Ishikawa (cell line): ENCODE measurements around the gene UGT3A1.

Experiments
- CEBPB ChIP-seq: IDR thresholded peaks from 2 replicates; pipeline ENCODE4 v1.6.1; 2012
- CREB1 ChIP-seq: IDR thresholded peaks from 2 replicates; pipeline ENCODE4 v1.6.1; 2012; ENCODE audit warnings: low read depth
- RAD21 ChIP-seq: IDR thresholded peaks from 2 replicates; pipeline ENCODE4 v1.6.1; 2012; ENCODE audit warnings: low read depth
- YY1 ChIP-seq: IDR thresholded peaks from 2 replicates; pipeline ENCODE4 v1.6.1; 2012; ENCODE audit warnings: low read depth
- ZBTB7A ChIP-seq: IDR thresholded peaks from 2 replicates; pipeline ENCODE4 v1.6.1; 2012; ENCODE audit warnings: low read depth
- TF ChIP-seq, protein P1 (sequence below): IDR thresholded peaks from 2 replicates; pipeline ENCODE4 v1.6.1; 2012
- TF ChIP-seq, protein P2 (sequence below): IDR thresholded peaks from 2 replicates; pipeline ENCODE4 v1.6.1; 2012; ENCODE audit warnings: low read depth, mild to moderate bottlenecking

DNA sequence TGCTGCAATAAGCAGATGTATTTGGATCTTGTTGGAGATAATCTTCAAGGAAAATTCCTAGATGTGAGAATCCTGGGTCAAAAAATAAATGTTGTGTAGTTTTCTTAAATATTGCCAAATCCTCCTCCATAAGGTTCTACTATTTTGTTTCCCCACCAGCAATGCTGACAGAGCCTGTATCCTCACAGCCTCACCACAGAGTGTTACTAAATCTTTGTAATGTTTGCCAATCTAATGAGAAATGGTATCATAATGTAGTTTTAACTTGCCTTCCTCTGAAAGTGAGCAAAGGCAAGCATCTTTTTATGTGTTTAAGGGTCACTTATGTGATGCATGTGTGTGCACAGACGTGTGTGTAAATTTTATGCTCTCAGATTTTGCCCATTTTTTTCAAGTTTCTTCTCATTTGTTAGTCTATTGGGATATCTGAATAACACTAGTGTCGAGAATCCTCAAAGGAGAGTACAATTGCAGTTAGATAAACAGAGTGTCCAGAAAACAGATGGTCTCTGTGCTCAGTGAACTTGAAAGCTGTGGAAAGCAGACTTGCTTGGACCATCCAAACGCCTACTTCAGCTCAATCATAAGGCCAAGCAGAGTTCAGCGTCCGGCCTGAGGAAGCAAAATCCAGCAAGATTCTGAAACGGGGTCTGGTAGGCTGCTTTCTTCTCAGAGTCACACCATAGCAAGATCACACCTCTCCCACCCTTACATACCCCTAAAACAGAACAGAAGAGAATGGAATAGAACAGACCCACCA, 35.7 kb upstream of the UGT3A1 start:
- TF ChIP-seq, protein P1, sequence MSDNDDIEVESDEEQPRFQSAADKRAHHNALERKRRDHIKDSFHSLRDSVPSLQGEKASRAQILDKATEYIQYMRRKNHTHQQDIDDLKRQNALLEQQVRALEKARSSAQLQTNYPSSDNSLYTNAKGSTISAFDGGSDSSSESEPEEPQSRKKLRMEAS: no peak
- TF ChIP-seq, protein P2, sequence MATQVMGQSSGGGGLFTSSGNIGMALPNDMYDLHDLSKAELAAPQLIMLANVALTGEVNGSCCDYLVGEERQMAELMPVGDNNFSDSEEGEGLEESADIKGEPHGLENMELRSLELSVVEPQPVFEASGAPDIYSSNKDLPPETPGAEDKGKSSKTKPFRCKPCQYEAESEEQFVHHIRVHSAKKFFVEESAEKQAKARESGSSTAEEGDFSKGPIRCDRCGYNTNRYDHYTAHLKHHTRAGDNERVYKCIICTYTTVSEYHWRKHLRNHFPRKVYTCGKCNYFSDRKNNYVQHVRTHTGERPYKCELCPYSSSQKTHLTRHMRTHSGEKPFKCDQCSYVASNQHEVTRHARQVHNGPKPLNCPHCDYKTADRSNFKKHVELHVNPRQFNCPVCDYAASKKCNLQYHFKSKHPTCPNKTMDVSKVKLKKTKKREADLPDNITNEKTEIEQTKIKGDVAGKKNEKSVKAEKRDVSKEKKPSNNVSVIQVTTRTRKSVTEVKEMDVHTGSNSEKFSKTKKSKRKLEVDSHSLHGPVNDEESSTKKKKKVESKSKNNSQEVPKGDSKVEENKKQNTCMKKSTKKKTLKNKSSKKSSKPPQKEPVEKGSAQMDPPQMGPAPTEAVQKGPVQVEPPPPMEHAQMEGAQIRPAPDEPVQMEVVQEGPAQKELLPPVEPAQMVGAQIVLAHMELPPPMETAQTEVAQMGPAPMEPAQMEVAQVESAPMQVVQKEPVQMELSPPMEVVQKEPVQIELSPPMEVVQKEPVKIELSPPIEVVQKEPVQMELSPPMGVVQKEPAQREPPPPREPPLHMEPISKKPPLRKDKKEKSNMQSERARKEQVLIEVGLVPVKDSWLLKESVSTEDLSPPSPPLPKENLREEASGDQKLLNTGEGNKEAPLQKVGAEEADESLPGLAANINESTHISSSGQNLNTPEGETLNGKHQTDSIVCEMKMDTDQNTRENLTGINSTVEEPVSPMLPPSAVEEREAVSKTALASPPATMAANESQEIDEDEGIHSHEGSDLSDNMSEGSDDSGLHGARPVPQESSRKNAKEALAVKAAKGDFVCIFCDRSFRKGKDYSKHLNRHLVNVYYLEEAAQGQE: no peak
- TF ChIP-seq ZBTB7A (no peak), CEBPB (no peak), YY1 (no peak), CREB1 (no peak), RAD21 (no peak)
